ENCODE data around the gene CKMT2. TPM values are rescaled to one million over a fixed set of nuclear protein-coding genes. Genes with fewer than 3 reads are reported as not detected.

The CKMT2 gene
- total and polyA plus RNA-seq, 2 experiments from 2014 or later: not detected

- Histone ChIP-seq H3K4me2 (ENCODE audit: unreplicated experiment) (no peak overlapping the region), H3K27me3 (replicated peaks; ENCODE audit: insufficient read depth) (peaks cover 7% of the 10 kb centered on the region), H3K9ac (no peak overlapping the region), H4K20me1 (ENCODE audit: insufficient read depth) (no peaks in the 10 kb centered on the region), H3K79me2 (ENCODE audit: insufficient read depth) (no peaks in the 10 kb centered on the region), H3K9me3 (ENCODE audit: low read depth) (no peaks in the 10 kb centered on the region), H3K36me3 (ENCODE audit: low read depth) (no peaks in the 10 kb centered on the region), H3K27ac (no peak overlapping the region), H3K4me1 (ENCODE audit: insufficient read depth) (no peaks in the 10 kb centered on the region), H2AFZ (no peak overlapping the region), H3F3A (ENCODE audit: insufficient read depth) (no peaks in the 10 kb centered on the region), H3K9me2 (ENCODE audit: insufficient read depth) (no peaks in the 10 kb centered on the region), H3K4me3 (no peak overlapping the region)
- TF ChIP-seq EZH2 (IDR thresholded peaks at IDR 0.05; ENCODE audit: insufficient read depth, poor library complexity, severe bottlenecking) (no peak), EZH2phosphoT487 (IDR thresholded peaks at IDR 0.05; ENCODE audit: insufficient read depth, low read depth) (no peak)
- no peak for DNase-seq
- in situ Hi-C loops (cut with MboI): loop anchor here (25.0 kb wide), 1 partner anchor 502 kb away; no protein-coding TSS in a partner anchor
- WGBS, 2 experiments (ENCODE audit: low coverage in 1 of 2, low lambda C conversion rate in 2 of 2, missing lambda C conversion rate in 2 of 2): 61 to 63% methylated on average over 6 of the region's 6 CpGs
These were observed 44.2 kb upstream of the CKMT2 start for GRCh38 chr5:81188962-81189361.

DNA sequence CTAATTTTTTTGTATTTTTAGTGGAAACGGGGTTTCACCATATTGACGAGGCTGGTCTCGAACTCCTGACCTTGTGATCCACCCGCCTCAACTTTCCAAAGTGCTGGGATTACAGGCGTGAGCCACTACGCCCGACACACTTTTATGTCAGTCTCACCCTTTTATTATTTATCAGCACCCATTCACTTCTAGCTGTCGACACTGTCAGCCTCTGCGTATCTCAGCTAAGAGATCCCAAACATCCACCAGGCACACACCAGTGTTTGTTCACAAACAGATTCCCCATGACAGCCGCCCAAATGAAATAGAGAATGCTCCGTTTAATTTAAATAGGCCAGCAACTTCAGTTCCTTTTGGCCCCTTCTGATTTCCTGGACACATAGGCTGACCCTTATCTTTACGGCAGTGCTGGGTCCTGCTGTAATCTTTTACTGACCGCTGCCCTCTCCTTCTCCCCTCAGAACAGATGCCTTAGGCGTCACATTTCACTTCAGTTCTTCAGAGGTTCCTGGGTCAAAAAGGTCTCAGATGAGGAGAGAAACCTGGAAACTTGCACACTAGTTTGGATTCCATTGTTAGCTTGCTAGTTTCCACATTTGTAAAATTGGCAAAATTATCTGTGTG is 43.1 kb upstream of the CKMT2 start:
- TF ChIP-seq EZH2 (IDR thresholded peaks at IDR 0.05; ENCODE audit: insufficient read depth, poor library complexity, severe bottlenecking) (no peak), EZH2phosphoT487 (IDR thresholded peaks at IDR 0.05; ENCODE audit: insufficient read depth, low read depth) (no peak)
- no peaks in the 10 kb centered on the region for H3K36me3 ChIP-seq (ENCODE audit: low read depth)
- H3K4me3 ChIP-seq: no peak overlapping the region
- H3F3A ChIP-seq (ENCODE audit: insufficient read depth): no peaks in the 10 kb centered on the region
- DNase-seq: no peak
- no peak overlapping the region for H3K9ac ChIP-seq
- no peaks in the 10 kb centered on the region for H3K79me2 ChIP-seq (ENCODE audit: insufficient read depth)
- peaks cover 7% of the 10 kb centered on the region for H3K27me3 ChIP-seq (replicated peaks; ENCODE audit: insufficient read depth)
- in situ Hi-C loops (cut with MboI): loop anchor here (25.0 kb wide), 1 partner anchor 503 kb away; no protein-coding TSS in a partner anchor
- H3K4me2 ChIP-seq (ENCODE audit: unreplicated experiment): no peak overlapping the region
- no peaks in the 10 kb centered on the region for H3K9me3 ChIP-seq (ENCODE audit: low read depth)
- no peaks in the 10 kb centered on the region for H3K9me2 ChIP-seq (ENCODE audit: insufficient read depth)
- H2AFZ ChIP-seq: no peak overlapping the region
- 65 to 68% methylated on average over 14 of the region's 14 CpGs for WGBS, 2 experiments (ENCODE audit: low coverage in 1 of 2, low lambda C conversion rate in 2 of 2, missing lambda C conversion rate in 2 of 2)
- H4K20me1 ChIP-seq (ENCODE audit: insufficient read depth): no peaks in the 10 kb centered on the region
- no peaks in the 10 kb centered on the region for H3K4me1 ChIP-seq (ENCODE audit: insufficient read depth)
- H3K27ac ChIP-seq: no peak overlapping the region

DNA sequence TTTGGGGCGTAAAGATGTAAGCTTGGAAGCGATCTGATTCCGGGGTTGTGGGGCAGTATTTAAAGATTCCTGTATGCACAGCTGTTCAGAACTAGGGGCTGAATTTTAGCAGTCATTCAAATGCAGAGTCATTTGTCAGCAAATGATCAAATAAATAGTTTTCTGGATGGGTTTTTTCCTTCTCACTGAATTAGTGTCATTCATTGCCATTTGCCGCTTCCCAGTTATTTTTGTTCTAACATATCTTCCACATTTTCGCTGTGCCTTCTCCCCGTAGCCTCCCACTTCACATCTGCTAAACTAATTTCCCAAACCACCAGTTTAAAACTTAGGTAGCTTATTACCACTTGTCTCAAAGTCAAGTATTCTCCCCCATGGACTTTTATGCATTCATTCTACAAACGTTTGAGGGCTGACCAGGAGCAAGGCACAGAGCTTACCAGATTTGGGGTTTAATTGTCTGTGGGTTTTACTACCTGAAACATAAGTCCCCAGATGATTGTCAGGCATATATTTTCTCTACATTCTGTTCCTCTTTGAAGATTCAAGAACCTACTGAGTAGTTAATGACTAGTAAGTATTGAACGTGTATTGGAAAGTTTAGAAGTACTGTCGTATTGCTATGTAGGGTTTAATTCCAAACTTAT is 41.3 kb upstream of the CKMT2 start:
- Histone ChIP-seq H3K9me2 (ENCODE audit: insufficient read depth) (no peaks in the 10 kb centered on the region), H3K27me3 (replicated peaks; ENCODE audit: insufficient read depth) (peaks cover 7% of the 10 kb centered on the region), H3F3A (ENCODE audit: insufficient read depth) (no peaks in the 10 kb centered on the region), H4K20me1 (ENCODE audit: insufficient read depth) (no peaks in the 10 kb centered on the region), H2AFZ (no peak overlapping the region), H3K4me3 (no peak overlapping the region), H3K27ac (no peak overlapping the region), H3K79me2 (ENCODE audit: insufficient read depth) (no peaks in the 10 kb centered on the region), H3K36me3 (ENCODE audit: low read depth) (no peaks in the 10 kb centered on the region), H3K9ac (no peak overlapping the region), H3K4me2 (ENCODE audit: unreplicated experiment) (no peak overlapping the region), H3K4me1 (ENCODE audit: insufficient read depth) (0 out of 2 replicates have a peak, but pooled peaks cover 4% of the 10 kb centered on the region), H3K9me3 (ENCODE audit: low read depth) (no peaks in the 10 kb centered on the region)
- WGBS, 2 experiments (ENCODE audit: low coverage in 1 of 2, low lambda C conversion rate in 2 of 2, missing lambda C conversion rate in 2 of 2): 77 to 81% methylated on average over 9 of the region's 9 CpGs
- DNase-seq: no peak
- TF ChIP-seq EZH2phosphoT487 (IDR thresholded peaks at IDR 0.05; ENCODE audit: insufficient read depth, low read depth) (no peak), EZH2 (IDR thresholded peaks at IDR 0.05; ENCODE audit: insufficient read depth, poor library complexity, severe bottlenecking) (no peak)
- in situ Hi-C loops (cut with MboI): loop anchor here (25.0 kb wide), 1 partner anchor 505 kb away; no protein-coding TSS in a partner anchor

GRCh38 chr5:81192373-81192750 is 40.8 kb upstream of the CKMT2 start:
- no peaks in the 10 kb centered on the region for H3K9me2 ChIP-seq (ENCODE audit: insufficient read depth)
- no peaks in the 10 kb centered on the region for H3K9me3 ChIP-seq (ENCODE audit: low read depth)
- H3K4me2 ChIP-seq (ENCODE audit: unreplicated experiment): no peak overlapping the region
- in situ Hi-C loops (cut with MboI): loop anchor here (25.0 kb wide), 1 partner anchor 505 kb away; no protein-coding TSS in a partner anchor
- H3K4me3 ChIP-seq: no peak overlapping the region
- H3K9ac ChIP-seq: no peak overlapping the region
- no peaks in the 10 kb centered on the region for H3K79me2 ChIP-seq (ENCODE audit: insufficient read depth)
- H3K27me3 ChIP-seq (replicated peaks; ENCODE audit: insufficient read depth): peaks cover 7% of the 10 kb centered on the region
- H2AFZ ChIP-seq: no peak overlapping the region
- H3F3A ChIP-seq (ENCODE audit: insufficient read depth): no peaks in the 10 kb centered on the region
- 79 to 82% methylated on average over 8 of the region's 8 CpGs for WGBS, 2 experiments (ENCODE audit: low coverage in 1 of 2, low lambda C conversion rate in 2 of 2, missing lambda C conversion rate in 2 of 2)
- H3K36me3 ChIP-seq (ENCODE audit: low read depth): no peaks in the 10 kb centered on the region
- TF ChIP-seq EZH2 (IDR thresholded peaks at IDR 0.05; ENCODE audit: insufficient read depth, poor library complexity, severe bottlenecking): no peak
- TF ChIP-seq EZH2phosphoT487 (IDR thresholded peaks at IDR 0.05; ENCODE audit: insufficient read depth, low read depth): no peak
- no peaks in the 10 kb centered on the region for H4K20me1 ChIP-seq (ENCODE audit: insufficient read depth)
- H3K27ac ChIP-seq: no peak overlapping the region
- no peak for DNase-seq
- 0 out of 2 replicates have a peak, but pooled peaks cover 4% of the 10 kb centered on the region for H3K4me1 ChIP-seq (ENCODE audit: insufficient read depth)

Data from GM23248 (cell line).